ENCODE results near the gene TAF1L.
"Not testable (repeated sequence)": the region's sequence is repeated elsewhere in the genome, so short reads cannot be mapped to it uniquely, and the experiment has no call there.

TAF1L gene

DNA sequence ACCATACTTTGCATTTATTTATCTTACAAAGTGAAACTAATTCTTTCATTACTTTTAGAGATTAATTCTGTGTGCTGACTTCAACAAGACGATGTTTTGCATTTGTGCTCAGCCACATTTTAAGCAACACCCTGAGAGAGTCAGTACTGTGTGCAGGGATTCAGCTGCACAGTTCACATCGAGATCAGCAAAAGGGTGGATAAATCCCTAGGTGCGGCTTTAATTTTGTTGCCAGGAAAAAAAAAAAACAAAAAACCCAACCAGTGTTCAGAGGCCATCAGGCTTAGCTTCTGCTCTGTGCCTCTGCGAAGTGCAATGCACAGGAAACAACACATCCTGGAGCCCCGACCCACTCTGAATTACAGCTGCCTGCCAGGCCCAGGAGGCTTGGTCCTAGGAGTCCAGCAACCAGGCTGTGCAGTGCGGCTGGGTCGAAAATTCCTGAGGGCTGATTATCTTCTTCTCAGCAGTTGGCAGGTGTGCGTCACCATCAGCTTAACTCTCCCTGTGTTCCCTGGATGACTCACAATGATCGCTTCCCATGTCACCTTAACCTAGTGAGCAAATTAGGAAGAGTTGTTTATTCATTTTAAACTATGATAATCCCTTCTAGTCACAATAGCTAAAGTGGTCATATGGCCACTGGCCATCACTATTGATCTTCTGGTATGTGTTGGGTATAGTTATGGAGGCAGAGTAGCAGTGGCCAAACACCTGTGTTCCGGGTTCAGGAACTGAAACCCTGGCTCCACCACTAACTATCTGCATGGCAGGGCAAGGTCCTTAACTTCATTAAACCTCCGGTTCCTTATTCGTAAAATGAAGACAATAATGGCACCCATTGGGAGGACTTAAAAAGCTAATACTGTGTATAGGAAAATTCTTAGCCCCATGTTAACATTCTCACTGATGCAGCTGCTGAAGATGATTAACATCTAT is 31.3 kb downstream of the TAF1L start:
- Mint-ChIP-seq H3K27me3 (peaks cover 7% of the 10 kb centered on the region), H3K36me3 (no peaks in the 10 kb centered on the region), H3K9me3 (peaks cover 4% of the 10 kb centered on the region), H3K27ac (no peak overlapping the region), H3K4me1 (no peaks in the 10 kb centered on the region), H3K4me3 (no peak overlapping the region)

DNA sequence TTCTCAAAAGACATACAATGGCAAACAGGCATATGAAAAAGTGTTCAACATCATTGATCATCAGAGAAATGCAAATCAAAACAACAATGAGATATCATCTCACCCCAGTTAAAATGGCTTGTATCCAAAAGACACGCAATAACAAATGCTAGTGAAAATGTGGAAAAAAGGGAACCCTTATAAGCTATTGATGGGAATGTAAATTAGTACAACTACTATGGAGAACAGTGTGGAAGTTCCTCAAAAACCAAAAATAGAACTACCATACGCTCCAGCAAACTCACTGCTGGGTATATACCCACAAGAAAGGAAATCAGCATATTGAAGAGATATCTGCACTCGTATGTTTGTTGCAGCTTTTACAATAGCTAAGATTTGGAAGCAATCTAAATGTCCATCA is 36.4 kb downstream of the TAF1L start:
- not testable (repeated sequence) for H3K4me3 Mint-ChIP-seq, H3K4me1 Mint-ChIP-seq, H3K9me3 Mint-ChIP-seq, H3K36me3 Mint-ChIP-seq, H3K27ac Mint-ChIP-seq
- H3K27me3 Mint-ChIP-seq = peaks cover 15% of the 10 kb centered on the region

DNA sequence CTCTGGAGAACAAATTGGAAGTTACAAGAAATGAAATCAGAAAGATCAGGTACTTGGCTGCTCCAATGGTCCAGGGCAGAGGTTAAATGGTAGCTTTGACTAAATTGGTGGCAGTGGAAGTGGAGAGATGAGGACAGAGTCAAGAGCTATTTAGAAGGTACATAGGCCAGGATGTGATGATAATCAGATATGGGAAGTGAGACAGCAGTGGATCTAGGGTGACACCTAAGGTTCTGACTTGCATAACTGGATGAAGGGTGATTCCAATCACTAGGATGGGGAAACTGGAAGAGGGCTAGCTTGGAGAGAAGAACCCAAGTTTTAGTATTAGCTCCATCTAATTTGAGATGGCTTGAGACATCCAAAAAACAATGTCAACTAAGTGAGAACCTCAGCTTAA is 38.5 kb downstream of the TAF1L start:
- Mint-ChIP-seq H3K27me3 (peaks cover 15% of the 10 kb centered on the region), H3K4me3 (no peak overlapping the region), H3K4me1 (no peaks in the 10 kb centered on the region), H3K36me3 (no peaks in the 10 kb centered on the region), H3K27ac (no peak overlapping the region), H3K9me3 (no peaks in the 10 kb centered on the region)

DNA sequence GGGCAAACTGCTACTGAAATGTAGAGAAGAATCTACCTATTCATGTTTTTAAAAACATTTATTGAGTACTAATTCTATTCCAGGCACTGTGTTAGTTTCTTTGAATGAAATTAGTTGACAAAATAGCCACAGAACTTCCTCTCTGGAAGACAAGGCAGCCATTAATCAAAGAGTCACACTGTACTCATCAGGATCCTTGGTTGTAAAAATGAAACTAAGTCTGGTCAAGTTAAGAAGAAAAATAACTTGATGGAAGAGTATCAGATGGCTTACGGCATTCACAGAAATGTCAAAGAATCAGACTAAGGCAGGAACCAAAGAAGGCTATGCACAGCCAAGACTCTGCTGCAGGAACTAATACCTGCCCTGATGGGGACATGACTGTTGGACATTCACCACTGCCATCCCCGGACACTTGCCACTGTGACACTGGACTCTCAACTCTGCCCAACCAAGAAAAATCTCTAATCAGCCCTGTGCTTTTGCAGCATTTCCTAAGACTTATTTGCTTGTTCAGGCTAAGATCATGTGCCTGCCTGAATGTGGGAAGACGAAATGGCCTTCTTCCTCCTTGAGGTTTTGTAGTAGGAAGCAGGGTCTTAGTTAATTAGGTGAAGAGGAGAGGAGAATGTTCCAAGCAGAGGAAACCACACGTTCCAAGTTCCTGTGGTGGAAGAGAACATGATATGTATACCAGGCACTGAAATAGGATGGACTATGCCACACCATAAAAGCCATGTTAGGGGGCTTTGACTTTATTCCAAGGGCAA is 39.2 kb downstream of the TAF1L start:
- no peaks in the 10 kb centered on the region for H3K36me3 Mint-ChIP-seq
- H3K27me3 Mint-ChIP-seq = peaks cover 15% of the 10 kb centered on the region
- no peak overlapping the region for H3K27ac Mint-ChIP-seq
- no peaks in the 10 kb centered on the region for H3K9me3 Mint-ChIP-seq
- no peaks in the 10 kb centered on the region for H3K4me1 Mint-ChIP-seq
- H3K4me3 Mint-ChIP-seq = no peak overlapping the region

DNA sequence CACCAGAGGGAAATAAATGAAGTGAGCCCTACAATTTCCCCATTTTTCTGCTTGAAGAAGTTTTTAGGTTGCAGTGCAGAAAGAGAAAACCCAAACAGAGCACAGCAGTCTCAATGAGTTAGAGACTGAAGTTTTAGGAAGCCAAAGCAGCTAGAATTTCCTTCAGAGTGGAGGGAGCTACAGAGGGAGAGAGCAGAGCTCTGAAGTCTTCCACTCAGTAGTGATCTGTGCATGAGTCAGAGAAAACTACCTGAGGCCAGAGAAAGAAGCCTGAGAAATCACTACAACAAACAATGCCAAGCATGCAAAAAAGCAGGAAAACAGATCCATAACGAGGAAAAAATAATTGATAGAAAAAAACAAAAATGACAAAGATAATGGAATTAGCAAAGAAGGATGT is 44.6 kb downstream of the TAF1L start:
- Mint-ChIP-seq H3K9me3 (no peaks in the 10 kb centered on the region), H3K4me3 (no peak overlapping the region), H3K27me3 (peaks cover 9% of the 10 kb centered on the region)

DNA sequence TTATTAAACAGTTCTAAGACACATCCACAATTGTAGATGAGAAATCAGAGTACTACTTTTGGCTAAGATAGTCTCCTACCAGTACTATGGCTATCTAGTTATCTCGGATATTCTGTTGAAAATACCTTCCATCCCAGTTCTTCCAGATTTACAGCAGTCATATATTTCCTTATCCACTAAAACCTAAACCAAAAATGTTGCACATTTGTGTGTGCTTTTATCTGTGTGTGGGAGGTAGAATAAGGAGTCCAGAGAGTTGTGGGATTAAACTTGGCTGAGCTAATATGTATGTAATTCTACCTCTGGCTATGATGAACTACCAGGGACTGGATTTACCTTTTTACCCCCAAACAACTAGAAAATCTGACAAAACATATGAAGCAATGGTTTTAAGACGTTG is 45.0 kb downstream of the TAF1L start:
- Mint-ChIP-seq H3K4me3 (no peak overlapping the region), H3K27me3 (peaks cover 9% of the 10 kb centered on the region), H3K4me1 (no peaks in the 10 kb centered on the region), H3K36me3 (peaks cover 2% of the 10 kb centered on the region), H3K27ac (no peak overlapping the region), H3K9me3 (no peaks in the 10 kb centered on the region)

More for the DNA sequence above, 44.6 kb downstream of the TAF1L start:
- peaks cover 2% of the 10 kb centered on the region for H3K36me3 Mint-ChIP-seq
- H3K27ac Mint-ChIP-seq = no peak overlapping the region
- no peaks in the 10 kb centered on the region for H3K4me1 Mint-ChIP-seq

DNA sequence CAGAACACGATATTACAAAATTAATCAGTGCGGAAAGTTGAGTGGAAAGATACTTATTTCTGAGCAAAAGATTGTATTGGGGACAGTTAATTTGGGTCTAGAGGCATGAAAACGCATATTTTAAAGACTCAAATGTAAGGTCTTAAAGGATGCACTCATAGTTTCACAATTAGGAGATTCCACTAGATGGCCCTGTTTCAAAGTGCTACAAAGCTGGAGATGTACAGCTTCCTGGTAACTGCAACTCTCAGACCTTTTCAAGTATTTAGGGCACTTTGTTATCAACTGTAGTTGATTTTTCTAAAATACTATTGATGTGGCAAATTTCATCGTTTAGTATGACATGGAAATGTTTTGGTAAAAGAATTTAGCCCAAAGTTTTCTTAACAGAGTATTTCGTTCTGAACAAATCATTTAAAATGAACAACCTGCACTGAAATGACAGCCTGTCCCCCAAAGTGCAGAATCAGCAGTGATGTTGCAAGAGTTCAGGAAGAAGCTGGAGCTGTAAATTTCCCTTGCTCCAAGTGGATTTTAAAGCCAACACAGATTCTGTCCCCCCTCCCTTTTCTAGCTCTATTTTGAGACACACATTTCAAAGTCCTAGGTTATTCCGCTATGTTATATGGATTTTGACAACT is 46.3 kb downstream of the TAF1L start:
- H3K9me3 Mint-ChIP-seq = no peaks in the 10 kb centered on the region
- H3K36me3 Mint-ChIP-seq = peaks cover 2% of the 10 kb centered on the region
- no peaks in the 10 kb centered on the region for H3K4me1 Mint-ChIP-seq
- H3K4me3 Mint-ChIP-seq = no peak overlapping the region
- peaks cover 10% of the 10 kb centered on the region for H3K27me3 Mint-ChIP-seq
- no peak overlapping the region for H3K27ac Mint-ChIP-seq

DNA sequence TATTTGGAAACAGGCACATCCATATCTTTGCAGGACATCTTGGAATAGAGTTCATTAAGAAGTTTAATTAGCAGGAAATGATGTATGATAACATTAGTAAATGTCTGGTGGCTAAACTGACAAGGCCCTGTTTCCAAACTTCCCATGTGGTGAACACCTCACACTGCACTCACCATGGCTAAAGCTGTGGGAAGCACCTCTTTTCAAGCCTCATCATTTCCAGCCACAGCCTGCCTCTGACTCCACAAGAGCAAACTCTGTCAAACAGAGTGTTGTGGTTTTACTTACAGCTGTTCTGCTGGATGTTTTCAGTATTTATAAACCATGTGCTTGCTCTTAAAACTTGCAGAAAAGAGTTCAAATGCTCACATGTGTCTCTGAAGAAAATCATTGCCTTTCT is 47.6 kb downstream of the TAF1L start:
- H3K4me3 Mint-ChIP-seq = no peak overlapping the region
- no peaks in the 10 kb centered on the region for H3K9me3 Mint-ChIP-seq
- H3K27me3 Mint-ChIP-seq = peaks cover 10% of the 10 kb centered on the region
- peaks cover 2% of the 10 kb centered on the region for H3K36me3 Mint-ChIP-seq
- no peaks in the 10 kb centered on the region for H3K4me1 Mint-ChIP-seq
- no peak overlapping the region for H3K27ac Mint-ChIP-seq

DNA sequence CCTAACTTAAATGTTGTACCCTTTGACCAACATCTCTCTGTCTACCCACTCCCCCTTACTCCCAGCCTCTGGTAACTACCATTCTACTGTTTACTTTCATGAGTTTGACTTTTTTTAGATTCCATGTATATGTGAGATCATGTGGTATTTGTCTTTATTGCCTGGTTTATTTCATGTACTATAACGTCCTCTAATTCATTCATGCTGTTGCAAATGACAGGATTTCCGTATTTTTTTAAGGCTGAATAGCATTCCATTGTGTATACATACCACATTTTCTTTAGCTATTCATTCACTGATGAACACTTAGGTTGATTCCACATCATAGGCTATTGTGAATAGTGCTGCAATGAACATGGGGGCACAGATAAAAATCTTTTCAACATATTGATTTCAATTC is 50.7 kb downstream of the TAF1L start:
- no peak overlapping the region for H3K4me3 Mint-ChIP-seq
- H3K27me3 Mint-ChIP-seq = peaks cover 12% of the 10 kb centered on the region
- H3K27ac Mint-ChIP-seq = no peak overlapping the region
- H3K4me1 Mint-ChIP-seq = no peaks in the 10 kb centered on the region
- H3K9me3 Mint-ChIP-seq = no peaks in the 10 kb centered on the region
- no peaks in the 10 kb centered on the region for H3K36me3 Mint-ChIP-seq

DNA sequence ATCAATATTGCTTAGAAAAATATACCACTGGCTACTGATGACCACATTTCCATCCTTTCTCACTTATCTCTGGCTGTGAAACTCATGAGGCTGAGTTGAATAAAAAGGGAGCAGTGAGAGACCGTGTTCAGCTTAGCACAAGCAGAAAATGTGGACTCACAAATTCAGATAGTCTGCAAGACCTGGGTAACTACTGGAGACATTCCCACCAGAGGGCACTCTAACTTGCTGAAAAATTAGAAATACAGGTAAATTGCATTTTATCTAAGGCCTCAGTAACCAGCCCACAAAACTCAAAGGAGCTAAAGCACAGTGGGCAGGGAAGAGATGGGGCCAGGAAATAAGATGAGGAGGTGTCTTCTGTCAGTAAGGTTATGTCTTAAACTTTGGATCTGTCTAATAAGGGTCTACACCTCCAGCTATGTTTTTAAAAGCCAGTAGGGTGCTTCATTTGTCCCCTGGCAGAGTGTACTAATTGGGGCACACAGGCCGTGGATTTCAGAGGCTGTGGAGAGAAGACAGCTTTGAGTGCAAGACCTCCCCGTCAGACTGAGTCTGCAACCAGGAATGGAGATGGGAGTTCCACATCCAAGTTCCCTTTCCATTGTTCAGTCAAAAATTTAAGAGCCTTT is 53.8 kb downstream of the TAF1L start:
- no peak overlapping the region for H3K27ac Mint-ChIP-seq
- H3K36me3 Mint-ChIP-seq = no peaks in the 10 kb centered on the region
- H3K4me1 Mint-ChIP-seq = no peaks in the 10 kb centered on the region
- peaks cover 11% of the 10 kb centered on the region for H3K27me3 Mint-ChIP-seq
- H3K9me3 Mint-ChIP-seq = no peaks in the 10 kb centered on the region
- H3K4me3 Mint-ChIP-seq = no peak overlapping the region

DNA sequence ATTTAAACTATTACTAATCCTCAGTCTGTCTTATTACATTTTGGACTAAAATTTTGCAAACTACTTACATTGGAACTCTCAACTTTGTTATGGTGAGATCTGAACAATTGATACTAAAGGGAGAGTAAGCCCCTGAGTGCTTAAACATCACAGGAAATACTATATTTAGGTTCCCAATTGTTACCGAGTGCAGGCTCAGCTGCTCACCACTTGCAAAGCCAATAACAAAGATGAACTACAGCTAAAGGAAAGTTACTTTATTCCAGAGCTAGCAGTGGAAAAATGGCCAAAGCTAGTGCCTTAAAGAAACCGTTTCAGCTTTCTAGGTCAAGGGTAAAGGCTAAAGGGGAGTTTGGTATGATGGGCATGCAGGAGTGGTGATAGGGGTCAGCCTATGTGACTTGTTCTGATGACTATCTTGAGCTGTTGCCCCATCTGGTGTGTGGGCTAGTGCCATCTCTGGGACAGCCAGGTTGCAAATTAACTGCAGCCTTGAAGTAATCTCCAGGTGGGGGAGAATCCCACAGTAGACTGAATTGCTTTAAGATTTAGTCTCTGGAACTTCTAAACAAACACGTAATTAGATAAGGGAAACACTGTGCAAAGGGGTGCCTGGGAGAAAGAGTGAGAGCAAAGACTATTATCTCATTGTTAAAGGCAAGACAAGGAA is 54.7 kb downstream of the TAF1L start:
- Mint-ChIP-seq H3K9me3 (no peaks in the 10 kb centered on the region), H3K4me3 (no peak overlapping the region), H3K27me3 (peaks cover 9% of the 10 kb centered on the region), H3K4me1 (no peaks in the 10 kb centered on the region), H3K27ac (no peak overlapping the region), H3K36me3 (no peaks in the 10 kb centered on the region)

DNA sequence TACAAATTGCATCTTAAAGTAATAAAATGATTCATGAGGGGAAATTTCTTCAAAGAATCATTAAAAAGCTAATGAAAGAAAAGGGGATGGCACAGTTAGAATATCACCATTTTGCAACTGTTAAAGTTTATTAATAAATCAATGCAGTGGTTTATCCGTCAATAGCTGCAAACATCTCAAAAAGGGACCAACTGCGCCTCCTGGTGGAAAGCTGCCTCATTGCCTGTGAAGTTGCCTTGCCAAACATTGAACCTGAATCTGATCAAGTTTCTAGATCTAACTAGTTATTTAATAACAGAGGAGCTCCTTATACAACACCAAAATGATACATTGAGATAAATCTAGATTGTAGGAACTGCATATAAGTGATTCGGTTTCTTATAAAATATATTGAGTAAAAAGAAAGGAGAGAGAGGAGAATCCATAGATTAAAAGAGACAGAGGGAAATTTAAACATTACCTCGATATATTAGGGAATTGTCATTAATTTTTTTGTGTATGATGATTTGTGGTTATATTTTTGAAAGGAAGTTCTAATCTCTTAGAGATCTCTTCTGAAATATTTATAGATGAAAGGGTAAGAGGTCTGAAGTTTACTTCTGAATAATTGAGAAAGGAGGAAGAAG is 55.6 kb downstream of the TAF1L start:
- H3K27ac Mint-ChIP-seq = peak overlapping the region; percentile 35
- no peak overlapping the region for H3K4me3 Mint-ChIP-seq
- peaks cover 6% of the 10 kb centered on the region for H3K27me3 Mint-ChIP-seq
- H3K4me1 Mint-ChIP-seq = no peaks in the 10 kb centered on the region
- H3K9me3 Mint-ChIP-seq = no peaks in the 10 kb centered on the region
- no peaks in the 10 kb centered on the region for H3K36me3 Mint-ChIP-seq

Data from activated naive CD4-positive, alpha-beta T cell treated with anti-CD3 and anti-CD28 coated beads, Interleukin-2, amount 50 U/mL, for 24 hours (primary cell).